HG03571 (cell line): ENCODE measurements around the gene OLAH.

ENCODE experiments used
- ATAC-seq: cut with Tn5 transposase; IDR thresholded peaks from one replicate; pipeline ENCODE4 v1.9.1; 2021; ENCODE audit not compliant: unreplicated experiment

Gene OLAH

DNA sequence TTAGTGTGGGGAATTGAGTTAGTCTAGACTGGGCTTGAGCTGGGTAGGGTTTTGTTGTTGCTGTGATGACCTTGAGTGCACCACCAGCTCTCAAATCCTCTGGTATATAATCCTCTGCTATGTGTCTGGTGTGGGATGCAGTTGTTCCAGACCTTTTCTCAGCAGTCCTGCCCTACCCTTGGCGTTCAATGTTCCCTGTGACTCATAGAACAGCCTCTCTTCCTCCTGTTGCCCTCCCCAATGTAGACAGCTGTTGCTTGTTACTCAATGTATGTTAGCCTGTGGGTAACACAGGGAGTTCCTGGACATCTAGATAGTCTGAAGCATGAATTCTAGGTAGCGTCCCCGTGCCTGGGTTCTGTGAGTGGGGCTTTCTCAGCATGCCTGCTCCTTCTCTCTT, 25.1 kb downstream of the OLAH start:
- no peak for ATAC-seq

DNA sequence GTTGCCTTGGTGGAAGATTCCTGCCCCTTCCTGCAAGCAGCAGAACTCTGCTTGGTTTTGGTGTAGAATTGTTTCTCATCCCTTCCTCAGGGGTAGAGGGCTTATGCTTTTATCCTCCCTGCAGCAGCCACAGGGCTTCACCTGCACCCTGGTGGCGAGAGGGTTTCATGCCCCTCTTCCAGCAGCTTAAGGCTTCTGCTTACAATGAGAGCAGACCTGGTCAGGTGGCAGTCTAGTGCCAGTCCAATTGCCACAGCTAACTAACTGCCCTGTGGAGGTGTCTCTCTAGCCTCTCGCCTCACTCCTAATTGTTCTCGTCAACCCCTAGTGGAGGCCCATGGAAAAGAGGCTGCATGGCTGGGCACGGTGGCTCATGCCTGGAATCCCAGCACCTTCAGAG, 25.5 kb downstream of the OLAH start:
- no peak for ATAC-seq

DNA sequence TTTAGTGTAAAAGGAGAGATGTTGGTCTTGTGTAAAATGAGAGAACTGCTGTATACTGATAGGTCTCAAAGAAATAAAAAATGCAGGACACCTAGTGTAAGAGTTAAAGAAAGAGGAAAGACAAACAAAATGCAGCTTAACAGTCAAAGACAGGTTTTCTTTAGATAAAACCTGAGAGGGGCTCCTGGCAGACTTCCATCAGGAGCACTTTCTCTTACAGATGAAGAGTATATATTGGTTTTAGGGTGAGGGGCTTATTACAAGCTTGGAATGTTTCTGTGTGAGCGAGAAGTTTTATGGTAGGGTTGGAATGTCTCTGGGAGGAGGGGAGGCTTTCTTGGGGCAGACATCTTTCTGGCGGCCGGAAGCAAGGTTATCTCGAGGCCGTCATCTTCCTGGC, 28.6 kb downstream of the OLAH start:
- ATAC-seq, result no peak

DNA sequence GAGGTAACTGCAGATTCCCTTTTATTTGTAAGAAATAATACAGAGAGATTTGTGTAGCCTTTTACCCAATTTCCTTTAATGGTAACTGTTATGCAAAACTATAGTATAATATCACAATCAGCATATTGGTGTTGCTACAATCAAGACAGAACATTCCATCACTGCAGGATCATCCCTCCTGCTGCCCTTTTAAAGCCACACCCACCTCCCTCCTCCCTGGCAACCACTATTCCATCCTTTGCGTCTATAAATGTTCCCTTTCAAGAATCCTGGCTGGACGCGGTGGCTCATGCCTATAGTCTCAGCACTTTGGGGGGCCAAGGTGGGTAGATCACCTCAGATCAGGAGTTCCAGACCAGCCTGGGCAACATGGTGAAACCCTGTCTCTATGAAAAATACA, 31.7 kb downstream of the OLAH start:
- ATAC-seq, result no peak

DNA sequence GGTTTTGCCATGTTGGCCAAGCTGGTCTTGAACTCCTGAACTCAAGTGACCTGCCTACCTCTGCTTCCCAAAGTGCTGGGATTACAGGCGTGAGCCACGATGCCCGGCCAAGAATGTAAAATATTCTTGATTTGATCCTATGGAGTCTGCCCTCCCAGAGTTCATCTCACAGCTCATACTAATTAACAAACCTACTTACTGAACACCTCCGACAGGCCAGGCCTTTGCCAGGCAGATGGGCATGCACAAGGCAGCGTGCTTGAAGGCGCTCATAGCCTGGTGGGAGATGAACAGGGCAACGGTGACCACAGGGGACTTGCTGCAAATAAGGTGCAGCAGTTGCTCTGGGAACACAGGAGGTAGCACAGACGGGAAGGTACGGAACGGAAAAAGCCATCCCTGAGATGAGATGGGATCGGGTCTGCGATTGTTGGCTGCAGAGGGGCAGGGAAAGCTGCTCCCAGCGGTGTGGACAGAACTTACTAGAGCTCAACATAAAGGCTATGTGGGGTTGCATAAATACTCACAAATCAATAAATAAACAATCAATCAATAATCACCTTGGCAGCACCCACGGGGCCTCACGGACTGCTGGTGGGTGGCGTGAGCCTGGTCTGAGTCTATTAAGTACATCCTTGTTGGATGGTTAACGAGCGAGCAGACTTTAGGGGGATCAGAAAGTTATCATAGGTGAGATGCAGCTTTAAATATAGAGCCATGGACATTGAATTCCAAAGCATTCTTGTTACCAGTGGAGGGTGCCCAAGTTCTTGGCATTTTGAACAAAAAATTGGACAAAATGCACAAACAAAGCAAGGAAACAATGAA, 40.1 kb downstream of the OLAH start:
- ATAC-seq, result no peak

DNA sequence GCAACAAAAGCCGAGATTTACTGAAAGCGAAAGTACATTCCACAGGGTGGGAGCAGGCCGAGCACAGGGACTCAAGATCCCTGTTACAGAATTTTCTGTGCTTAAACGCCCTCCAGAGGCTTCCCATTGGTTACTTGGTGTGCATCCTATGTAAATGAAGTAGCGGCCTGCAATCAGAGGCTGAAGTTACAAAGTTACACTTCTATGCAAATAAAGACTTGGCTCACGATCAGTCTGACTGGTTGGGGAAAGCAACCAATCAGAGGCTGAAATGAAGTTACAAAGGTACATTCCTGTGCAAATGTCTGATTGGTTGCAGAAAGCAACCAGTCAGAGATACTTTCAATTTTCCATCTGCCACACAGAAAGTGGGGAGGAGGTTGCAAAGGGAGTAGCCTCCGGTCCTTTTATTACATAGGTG, 40.8 kb downstream of the OLAH start:
- ATAC-seq, result no peak

DNA sequence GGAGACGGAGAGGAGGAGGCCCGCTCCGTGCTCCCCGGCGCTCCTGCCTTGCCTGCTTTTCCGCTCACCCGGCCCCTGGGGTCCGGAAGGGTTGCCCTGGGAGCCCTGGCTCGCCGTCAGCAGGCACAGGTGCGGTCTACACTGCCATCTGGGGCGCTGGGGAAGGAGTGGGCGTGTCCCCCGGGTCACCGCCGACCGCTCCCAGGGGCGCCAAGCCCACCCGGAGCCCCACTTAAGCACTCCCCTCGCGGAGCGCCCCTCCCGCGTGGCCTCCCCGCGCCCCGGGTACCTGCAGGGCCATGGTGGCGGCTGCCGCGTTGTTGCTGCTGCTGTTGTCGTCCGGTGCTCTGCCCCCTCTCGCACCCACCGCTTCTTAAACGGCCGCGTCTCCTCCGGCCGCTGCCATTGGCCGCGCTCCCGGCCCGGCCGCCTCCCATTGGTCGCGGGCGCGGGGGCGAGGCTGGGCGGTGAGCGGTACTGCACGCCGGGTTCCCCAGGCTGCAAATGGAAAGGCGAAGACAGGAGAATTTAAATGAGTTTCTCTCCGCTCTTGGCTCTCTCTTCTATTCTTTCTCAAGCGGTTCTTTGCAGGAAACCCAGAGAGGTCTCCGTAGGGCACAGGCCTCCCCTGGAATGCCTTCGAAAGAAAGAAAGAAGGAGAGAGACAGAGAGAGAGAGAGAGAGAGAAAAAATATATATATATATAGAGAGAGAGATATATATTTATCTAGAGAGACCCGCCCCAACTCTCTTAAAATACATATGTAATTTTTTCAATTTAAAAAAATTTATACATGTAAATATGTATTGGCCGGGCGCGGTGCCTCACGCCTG, 44.9 kb downstream of the OLAH start, which contains the start of gene ACBD7:
TSS of gene ACBD7 (minus strand) at position 349 of the 834 bp plus-strand sequence. CDS start at position 301, 48 bp downstream.
- ATAC-seq, result peak; percentile 99

DNA sequence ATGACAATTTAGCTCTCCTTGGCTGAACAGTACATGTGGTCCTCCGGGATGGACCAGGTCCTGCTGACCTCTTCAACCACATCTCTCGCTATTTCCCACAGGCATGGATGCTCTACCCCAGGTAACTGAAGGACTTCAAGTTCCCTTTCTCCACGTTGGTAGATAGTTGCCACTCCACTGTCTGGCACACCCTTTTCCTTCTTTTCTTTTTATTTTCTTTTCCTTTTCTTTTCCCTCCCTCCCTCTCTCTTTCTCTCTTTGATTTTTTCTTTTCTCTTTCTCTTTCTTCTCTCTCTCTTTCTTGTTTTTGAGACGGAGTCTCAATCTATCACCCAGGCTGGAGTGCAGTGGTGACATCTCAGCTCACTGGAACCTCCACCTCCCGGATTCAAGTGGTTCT, 47.7 kb downstream of the OLAH start:
- ATAC-seq, result no peak

DNA sequence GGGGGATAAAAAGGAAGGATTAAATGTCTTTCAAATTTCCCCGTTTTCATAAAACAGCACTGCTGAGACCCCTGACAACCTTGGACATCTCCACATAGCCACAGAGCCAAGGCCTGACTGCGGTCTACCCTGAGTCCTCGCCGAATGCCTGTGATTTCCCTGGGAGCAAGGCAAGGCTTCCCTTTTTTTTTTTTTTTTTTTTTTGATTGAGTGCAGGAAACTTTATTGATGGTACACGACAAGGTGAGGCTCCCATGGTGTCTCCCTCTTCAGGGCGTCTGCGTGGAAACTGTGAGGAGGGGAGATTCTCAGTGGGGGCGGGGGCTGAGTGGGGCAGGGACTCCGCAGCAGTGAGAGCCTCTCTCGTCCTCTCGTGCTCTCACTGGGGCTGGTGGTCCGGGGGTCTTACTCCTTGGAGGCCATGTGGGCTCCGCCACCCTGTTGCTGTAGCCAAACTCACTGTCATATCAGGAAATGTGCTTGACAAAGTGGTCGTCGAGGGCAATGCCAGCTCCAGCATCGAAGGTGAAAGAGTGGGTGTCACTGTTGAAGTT, 49.2 kb downstream of the OLAH start:
- ATAC-seq, result no peak

DNA sequence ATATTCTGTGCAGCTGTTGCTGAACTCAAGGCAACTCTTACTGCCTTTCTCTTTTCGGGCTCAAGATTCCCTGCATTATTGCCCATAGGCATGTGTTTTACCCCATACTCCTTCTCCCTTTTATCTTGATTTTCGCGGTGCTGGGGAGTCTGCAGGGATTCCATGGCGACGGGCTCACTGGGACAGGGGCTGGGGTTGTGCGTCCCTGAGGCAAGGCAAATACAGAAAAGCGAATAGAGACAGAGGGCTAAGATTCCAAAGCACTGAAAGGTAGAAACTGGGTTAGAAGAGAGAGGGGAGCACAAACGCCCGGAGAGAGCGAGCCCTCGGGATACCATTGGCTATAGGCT, 52.9 kb downstream of the OLAH start:
- ATAC-seq, result peak; percentile 6

DNA sequence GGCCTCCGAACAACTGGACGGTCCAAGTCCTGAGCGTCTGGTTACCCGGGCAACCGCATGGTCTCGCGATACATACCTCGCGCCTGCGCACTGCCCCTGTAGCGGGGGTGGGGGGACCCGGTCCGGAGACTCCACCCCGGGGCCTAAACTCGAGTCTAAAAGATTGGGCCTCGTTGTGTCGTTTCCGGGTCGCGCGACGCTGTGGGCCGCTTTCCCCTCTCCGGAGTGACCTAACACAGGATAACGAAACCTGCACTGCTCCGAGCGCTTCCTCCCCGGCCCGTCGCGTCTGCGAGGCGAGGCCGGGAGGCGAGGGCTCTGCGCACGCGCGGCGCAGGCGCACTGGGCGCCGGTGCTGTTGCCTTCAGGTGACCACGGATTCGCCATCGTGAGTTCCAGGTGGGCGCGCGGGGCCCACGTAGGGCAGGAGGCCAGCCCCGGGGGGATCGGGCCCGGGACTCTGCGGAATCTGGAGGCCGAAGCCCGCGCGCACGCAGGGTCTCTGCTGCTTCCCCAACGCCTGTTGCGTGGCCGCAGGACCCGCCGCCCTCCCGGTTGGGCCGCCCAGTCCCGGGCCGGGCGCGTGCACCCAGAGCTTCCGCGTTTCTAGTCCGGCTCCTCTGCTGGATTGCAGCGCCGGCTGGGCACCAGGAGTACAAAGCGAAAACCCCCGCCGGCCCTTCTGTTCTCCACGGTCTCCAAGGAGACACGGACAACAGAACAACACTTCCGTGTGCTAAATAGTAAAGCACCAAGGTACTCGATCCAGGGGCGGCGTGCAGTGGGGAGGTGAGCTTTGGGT, 53.5 kb downstream of the OLAH start, which contains the start of gene RPP38:
TSS of gene RPP38 (plus strand) at position 345 of the 802 bp plus-strand sequence. CDS start 5,960 bp downstream, outside the sequence.
- peak; percentile 83 for ATAC-seq

DNA sequence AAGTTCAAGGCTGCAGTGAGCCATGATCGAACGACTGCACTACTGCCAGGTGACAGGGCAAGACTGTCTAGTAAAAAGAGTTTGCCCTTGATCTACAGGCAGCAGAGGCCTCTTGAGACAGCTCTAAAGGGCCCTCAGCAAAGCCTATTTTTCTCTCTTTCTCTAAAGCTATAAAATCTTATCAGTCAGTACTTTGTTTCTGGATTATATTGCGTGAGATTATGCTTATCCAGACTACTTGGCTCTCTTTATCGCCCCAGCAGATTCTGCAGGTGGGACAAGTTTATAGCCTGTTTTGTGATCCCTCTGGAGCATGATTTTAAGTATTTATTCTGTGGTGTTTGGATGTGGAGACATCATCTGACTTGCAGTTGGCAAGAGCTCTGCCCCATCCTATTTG, 56.1 kb downstream of the OLAH start:
- no peak for ATAC-seq

DNA sequence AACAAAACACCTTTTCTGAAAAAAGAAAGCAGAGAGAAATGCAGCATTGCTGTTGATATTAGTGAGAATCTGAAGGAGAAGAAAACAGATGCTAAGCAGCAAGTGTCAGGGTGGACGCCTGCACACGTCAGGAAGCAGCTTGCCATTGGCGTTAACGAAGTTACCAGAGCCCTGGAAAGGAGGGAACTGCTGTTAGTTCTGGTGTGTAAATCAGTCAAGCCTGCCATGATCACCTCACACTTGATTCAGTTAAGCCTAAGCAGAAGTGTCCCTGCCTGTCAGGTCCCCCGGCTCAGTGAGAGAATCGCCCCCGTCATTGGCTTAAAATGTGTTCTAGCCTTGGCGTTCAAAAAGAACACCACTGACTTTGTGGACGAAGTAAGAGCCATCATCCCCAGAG, 59.8 kb downstream of the OLAH start:
- ATAC-seq, result no peak

DNA sequence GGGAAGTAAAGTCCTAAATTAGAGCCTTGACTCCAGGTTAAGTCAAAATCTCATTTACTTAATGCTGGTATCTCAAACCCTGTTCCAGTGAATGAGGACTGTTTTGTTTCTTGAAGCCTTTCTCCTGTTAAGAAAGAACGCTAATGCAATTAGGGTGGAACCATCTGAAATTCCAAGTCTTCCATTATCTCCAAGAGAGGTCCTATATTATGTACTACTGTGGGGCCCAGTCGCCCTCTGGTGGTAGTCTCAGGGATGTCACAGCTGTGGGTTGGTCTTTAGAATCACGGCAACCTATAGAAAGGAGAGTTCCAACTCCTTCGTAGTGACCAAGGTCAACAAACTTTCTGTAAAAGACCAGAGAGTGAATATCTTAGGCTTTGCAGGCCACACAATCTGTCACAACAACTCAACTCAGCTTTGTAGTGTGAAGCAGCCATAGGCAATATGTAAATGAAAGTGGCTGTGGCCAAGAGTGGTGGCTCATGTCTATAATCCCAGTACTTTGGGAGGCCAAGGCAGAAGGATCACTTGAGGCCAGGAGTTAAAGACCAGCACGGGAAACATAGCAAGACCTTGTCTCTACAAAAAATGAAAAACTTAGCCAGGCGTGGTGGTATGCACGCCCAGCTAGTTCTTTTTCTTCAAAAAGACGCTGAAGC, 62.7 kb downstream of the OLAH start:
- peak; percentile 80 for ATAC-seq

DNA sequence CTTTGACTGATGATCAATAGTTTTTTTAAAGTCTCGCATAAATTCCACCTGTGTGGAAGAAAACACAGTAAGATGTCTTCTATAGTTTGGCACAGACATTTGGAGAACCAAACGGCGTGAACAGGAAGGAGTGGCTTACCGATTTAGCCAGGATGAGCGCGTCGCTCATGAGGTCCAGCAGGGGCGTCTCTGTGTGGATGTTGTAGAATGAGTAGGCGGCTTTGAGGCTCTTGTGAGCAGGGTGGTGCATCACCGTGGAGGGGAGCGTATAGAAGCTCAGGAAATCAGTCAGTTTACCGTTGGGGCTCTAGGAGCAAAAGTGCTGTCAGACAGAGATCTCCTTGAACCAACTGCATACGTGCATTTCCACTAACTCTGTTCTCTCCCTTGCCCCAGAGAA, 68.9 kb downstream of the OLAH start:
- no peak for ATAC-seq

DNA sequence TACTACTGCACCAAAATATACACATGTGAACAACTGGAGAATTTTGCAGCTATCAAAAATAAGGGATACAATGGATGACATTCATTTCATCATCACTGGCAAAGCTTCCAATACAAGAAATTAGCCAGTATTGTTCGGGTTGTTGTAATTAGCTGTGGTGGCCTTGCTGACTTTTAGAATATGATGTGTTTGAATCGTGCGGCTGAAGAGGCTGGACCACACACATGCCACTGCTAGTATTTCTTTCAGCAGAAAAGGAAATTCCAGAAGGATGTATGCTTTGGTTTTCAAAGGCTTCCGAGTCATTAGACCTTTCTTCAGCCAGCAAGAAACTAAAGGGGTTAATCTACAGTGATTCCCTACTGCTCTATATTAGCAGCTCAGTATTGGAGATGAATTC, 70.0 kb downstream of the OLAH start:
- ATAC-seq, result no peak

DNA sequence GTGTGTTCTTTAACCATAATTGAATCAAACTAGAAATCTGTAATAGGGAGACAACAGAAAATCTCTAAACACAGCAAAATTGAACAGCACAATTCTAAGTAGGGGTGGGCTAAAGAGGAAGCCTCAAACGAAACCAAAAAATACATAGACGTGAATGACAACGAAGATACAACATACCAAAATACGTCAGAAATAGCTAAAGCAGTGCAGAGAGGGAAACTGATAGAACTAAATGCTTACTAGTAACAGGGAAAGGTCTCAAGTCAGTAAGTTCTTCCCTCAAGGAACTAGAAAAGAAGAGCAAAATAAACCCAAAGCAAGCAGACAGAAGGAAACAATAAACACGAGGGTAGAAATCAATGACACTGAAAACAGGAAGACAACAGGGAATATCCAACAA, 72.5 kb downstream of the OLAH start:
- ATAC-seq, result no peak

DNA sequence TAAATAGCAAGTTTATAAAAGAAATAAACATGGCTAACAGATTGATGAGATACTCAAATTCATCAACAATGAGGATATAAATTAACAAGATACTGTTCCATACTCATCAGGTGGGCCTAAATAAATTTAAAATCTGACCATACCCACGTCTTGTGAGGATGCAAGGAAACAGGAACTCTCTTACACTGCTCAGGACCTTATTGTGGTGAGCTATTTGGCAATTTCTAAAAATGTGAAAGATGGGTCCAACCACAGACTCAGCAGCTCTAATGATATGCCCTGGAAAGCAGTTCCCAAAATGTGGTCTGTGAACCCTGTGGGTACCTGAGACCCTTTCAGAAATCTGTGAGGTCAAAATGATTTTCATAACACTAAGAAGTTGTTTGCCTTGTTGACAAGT, 74.9 kb downstream of the OLAH start:
- no peak for ATAC-seq

DNA sequence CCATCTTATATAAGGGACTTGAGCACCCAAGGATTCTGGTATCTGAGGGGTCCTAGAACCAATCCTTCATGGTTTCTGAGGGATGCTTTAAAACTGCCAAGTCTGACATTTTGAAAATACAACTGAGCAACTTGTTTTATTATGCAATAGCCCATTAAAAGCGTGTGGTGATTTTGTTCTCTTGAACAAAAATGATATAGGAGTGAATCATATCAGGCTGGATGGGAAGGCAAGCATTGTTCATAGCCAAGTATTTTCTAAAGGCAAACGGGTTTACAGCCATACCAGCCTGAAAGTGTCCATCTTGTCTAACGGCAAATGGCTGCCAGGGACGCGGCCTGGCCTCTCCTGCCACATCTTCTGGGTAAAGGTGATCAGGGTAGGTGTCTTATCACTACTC, 76.8 kb downstream of the OLAH start:
- ATAC-seq, result no peak

DNA sequence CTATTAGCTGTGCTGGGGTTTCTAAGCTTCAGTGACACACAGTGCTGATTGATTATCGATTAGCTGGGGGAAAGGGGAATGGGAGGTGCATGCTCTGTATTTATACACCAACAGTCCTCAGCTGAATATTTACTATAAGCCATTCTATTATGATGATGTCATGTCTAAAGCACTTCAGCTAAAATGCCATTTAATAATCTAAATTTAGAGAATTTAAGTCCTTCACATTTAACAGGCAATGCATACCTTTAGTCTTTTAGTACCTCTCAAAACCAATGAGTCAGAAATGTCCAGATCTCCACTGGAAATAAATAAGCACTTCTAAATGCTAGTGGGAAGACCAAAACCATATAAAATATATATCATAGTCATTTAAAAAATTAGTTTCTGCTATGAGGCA, 78.0 kb downstream of the OLAH start:
- no peak for ATAC-seq
